M059J (cell line): Measurements from ENCODE around the gene TOM1. TPM values are rescaled to one million over a fixed set of nuclear protein-coding genes. Genes with fewer than 3 reads are reported as not detected.
A peak's percentile ranks its signal among the peaks of the same experiment; 100 is the strongest.
"Not testable (repeated sequence)": the region's sequence is repeated elsewhere in the genome, so short reads cannot be mapped to it uniquely, and the experiment has no call there.

ENCODE experiments used
- DNase-seq: peaks from one replicate; pipeline ENCODE4 v3.0.0-alpha.2; 2012; ENCODE audit warnings: low read depth
- total RNA-seq: library from RNA; depleted of rRNA; stranded (reverse); fragments of >200 nt; shearing (Covaris generic); gene quantifications from 2 replicates; pipeline ENCODE4 v1.2.3, GENCODE V29; 2014; rRNA removed

TOM1 gene
- total RNA-seq, 1 experiment from 2014 or later = 21.4 TPM

DNA sequence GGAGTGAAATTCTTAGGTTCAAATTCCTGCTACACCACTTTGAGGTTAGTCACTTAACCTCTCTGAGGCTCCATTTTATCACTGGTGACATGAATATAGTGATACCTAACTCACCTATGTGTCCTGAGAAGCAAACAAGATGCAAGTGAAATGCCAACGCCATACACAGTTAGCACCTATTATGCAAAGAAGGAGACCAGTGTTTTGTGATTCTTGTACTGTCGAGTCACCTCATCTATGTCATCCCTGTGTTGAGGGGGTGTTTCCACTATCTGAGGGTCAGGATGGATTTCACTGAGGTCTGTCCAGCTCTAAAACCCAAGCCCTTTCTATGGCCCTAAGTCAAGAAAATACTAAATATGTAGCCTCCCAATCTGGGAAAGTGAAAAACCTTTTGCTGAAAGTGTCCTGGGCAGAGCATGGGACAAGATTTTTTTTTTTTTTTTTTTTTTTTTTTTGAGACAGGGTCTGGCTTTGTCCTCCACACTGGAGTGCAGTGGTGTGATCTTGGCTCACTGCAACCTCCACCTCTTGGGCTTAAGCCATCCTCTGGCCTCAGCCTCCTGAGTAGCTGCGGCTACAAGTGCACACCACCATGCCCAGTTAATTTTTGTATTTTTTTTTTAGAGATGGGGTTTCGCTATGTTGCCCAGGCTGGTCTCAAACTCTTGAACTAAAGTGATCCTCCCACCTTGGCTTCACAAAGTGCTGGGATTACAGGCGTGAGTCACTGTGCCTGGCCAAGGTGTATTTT lies 95.3 kb downstream of the TOM1 start:
- DNase-seq = no peak

DNA sequence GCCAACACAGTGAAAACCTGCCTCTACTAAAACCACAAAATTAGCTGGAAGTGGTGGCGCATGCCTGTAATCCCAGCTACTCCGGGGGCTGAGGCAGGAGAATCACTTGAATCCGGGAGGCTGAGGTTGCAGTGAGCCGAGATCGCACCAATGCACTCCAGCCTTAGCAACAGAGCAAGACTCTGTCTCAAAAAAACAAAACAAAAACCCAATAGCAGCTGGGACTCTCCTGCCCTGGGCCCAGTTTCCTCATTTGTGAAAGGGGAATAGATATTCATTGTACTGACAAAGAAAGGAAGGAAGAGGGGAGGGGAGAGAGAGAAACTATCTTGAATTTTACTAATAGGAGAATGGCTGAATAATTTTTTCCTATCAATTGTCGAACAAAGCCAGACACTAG lies 96.9 kb downstream of the TOM1 start:
- DNase-seq = not testable (repeated sequence)

DNA sequence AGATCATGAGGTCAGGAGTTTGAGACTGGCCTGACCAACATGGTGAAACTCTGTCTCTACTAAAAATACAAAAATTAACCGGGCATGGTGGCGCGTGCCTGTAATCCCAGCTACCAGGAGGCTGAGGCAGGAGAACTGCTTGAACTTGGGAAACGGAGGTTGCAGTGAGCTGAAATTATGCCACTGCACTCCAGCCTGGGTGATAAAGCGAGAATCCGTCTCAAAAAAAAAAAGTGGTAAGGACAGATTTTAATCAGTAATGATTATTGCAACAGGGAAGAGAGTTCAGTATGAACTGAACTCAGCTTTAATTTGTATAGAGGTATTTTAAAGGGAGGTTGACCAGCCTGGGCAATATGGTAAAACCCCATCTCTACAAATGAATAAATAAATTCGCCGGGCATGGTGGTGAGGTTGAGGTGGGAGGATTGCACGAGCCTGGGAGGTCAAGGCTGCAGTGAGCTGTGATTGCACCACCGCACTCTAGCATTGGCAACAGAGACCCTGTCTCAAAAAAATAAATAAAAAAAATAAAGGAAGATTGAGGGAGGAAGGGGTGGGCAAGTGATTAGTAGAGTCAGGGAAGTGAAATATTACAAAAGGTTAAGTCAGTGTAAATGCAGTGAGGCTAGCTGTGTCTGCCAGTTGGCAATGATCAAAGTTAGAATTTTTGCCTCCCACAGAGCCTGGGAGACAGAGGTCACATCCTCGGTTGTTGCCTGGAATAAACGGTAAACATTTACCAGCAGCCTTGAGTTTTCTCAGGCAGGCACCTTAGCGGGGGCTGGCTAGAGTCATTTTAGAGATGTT lies 97.6 kb downstream of the TOM1 start:
- peak; percentile 65 for DNase-seq

Other genes with a start within 250 kb of the TOM1 start
- not detected in 2 replicates for gene ISX, start 233.7 kb upstream of the TOM1 start, total RNA-seq
- gene HMGXB4, start 42.4 kb upstream of the TOM1 start, total RNA-seq = 8.3 and 17.6 TPM in 2 replicates
- gene HMOX1, start 81.2 kb downstream of the TOM1 start, total RNA-seq = 9.4 and 14.9 TPM in 2 replicates
- 54.9 and 88.6 TPM in 2 replicates for gene MCM5, start 100.2 kb downstream of the TOM1 start, total RNA-seq
- gene RASD2, start 240.9 kb downstream of the TOM1 start, total RNA-seq = 1.6 and 2.4 TPM in 2 replicates